Measurements from ENCODE around the gene CLASP1. TPM values are rescaled to one million over a fixed set of nuclear protein-coding genes. Genes with fewer than 3 reads are reported as not detected.

CLASP1 gene
- total and polyA plus RNA-seq, 2 of the 8 experiments (the other 6 are each of a cell fraction or from before 2014, with no cell fraction given): 7.3 to 53.9 TPM

DNA sequence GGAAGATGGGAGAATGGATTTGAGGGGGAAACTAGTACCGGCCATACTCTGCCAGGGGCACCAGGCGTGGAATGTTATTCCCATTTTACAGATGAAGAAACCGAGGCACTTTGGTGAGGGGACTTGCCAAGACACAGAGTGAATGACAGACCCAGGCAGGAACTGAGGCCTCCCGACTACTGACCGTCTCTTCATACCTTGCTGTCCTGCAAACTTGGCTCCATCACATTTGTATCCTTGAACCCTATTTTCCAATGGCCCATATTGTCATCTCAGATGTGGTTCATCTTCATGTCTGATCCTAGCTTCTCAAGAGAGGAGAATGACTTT, 358.0 kb downstream of the CLASP1 start (continued):
- TF ChIP-seq, protein P1, sequence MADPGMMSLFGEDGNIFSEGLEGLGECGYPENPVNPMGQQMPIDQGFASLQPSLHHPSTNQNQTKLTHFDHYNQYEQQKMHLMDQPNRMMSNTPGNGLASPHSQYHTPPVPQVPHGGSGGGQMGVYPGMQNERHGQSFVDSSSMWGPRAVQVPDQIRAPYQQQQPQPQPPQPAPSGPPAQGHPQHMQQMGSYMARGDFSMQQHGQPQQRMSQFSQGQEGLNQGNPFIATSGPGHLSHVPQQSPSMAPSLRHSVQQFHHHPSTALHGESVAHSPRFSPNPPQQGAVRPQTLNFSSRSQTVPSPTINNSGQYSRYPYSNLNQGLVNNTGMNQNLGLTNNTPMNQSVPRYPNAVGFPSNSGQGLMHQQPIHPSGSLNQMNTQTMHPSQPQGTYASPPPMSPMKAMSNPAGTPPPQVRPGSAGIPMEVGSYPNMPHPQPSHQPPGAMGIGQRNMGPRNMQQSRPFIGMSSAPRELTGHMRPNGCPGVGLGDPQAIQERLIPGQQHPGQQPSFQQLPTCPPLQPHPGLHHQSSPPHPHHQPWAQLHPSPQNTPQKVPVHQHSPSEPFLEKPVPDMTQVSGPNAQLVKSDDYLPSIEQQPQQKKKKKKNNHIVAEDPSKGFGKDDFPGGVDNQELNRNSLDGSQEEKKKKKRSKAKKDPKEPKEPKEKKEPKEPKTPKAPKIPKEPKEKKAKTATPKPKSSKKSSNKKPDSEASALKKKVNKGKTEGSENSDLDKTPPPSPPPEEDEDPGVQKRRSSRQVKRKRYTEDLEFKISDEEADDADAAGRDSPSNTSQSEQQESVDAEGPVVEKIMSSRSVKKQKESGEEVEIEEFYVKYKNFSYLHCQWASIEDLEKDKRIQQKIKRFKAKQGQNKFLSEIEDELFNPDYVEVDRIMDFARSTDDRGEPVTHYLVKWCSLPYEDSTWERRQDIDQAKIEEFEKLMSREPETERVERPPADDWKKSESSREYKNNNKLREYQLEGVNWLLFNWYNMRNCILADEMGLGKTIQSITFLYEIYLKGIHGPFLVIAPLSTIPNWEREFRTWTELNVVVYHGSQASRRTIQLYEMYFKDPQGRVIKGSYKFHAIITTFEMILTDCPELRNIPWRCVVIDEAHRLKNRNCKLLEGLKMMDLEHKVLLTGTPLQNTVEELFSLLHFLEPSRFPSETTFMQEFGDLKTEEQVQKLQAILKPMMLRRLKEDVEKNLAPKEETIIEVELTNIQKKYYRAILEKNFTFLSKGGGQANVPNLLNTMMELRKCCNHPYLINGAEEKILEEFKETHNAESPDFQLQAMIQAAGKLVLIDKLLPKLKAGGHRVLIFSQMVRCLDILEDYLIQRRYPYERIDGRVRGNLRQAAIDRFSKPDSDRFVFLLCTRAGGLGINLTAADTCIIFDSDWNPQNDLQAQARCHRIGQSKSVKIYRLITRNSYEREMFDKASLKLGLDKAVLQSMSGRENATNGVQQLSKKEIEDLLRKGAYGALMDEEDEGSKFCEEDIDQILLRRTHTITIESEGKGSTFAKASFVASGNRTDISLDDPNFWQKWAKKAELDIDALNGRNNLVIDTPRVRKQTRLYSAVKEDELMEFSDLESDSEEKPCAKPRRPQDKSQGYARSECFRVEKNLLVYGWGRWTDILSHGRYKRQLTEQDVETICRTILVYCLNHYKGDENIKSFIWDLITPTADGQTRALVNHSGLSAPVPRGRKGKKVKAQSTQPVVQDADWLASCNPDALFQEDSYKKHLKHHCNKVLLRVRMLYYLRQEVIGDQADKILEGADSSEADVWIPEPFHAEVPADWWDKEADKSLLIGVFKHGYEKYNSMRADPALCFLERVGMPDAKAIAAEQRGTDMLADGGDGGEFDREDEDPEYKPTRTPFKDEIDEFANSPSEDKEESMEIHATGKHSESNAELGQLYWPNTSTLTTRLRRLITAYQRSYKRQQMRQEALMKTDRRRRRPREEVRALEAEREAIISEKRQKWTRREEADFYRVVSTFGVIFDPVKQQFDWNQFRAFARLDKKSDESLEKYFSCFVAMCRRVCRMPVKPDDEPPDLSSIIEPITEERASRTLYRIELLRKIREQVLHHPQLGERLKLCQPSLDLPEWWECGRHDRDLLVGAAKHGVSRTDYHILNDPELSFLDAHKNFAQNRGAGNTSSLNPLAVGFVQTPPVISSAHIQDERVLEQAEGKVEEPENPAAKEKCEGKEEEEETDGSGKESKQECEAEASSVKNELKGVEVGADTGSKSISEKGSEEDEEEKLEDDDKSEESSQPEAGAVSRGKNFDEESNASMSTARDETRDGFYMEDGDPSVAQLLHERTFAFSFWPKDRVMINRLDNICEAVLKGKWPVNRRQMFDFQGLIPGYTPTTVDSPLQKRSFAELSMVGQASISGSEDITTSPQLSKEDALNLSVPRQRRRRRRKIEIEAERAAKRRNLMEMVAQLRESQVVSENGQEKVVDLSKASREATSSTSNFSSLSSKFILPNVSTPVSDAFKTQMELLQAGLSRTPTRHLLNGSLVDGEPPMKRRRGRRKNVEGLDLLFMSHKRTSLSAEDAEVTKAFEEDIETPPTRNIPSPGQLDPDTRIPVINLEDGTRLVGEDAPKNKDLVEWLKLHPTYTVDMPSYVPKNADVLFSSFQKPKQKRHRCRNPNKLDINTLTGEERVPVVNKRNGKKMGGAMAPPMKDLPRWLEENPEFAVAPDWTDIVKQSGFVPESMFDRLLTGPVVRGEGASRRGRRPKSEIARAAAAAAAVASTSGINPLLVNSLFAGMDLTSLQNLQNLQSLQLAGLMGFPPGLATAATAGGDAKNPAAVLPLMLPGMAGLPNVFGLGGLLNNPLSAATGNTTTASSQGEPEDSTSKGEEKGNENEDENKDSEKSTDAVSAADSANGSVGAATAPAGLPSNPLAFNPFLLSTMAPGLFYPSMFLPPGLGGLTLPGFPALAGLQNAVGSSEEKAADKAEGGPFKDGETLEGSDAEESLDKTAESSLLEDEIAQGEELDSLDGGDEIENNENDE (IDR thresholded peaks at IDR 0.05; ENCODE audit: insufficient replicate concordance, low read length): no peak
- no peak for TF ChIP-seq POU5F1 (IDR thresholded peaks at IDR 0.05; ENCODE audit: low read depth, low read length)
- TF ChIP-seq BCL11A (IDR thresholded peaks at IDR 0.05; ENCODE audit: low read depth in 2 of 2, low read length in 2 of 2): no peak
- TF ChIP-seq, protein P2, sequence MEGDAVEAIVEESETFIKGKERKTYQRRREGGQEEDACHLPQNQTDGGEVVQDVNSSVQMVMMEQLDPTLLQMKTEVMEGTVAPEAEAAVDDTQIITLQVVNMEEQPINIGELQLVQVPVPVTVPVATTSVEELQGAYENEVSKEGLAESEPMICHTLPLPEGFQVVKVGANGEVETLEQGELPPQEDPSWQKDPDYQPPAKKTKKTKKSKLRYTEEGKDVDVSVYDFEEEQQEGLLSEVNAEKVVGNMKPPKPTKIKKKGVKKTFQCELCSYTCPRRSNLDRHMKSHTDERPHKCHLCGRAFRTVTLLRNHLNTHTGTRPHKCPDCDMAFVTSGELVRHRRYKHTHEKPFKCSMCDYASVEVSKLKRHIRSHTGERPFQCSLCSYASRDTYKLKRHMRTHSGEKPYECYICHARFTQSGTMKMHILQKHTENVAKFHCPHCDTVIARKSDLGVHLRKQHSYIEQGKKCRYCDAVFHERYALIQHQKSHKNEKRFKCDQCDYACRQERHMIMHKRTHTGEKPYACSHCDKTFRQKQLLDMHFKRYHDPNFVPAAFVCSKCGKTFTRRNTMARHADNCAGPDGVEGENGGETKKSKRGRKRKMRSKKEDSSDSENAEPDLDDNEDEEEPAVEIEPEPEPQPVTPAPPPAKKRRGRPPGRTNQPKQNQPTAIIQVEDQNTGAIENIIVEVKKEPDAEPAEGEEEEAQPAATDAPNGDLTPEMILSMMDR (IDR thresholded peaks at IDR 0.05; ENCODE audit: control extremely low read depth in 1 of 3, insufficient read depth in 1 of 3, low read depth in 1 of 3, low read length in 3 of 3): no peak
- no peak for TF ChIP-seq HDAC2 (IDR thresholded peaks at IDR 0.05; ENCODE audit: borderline replicate concordance in 1 of 2, low read depth in 2 of 2, low read length in 2 of 2)
- no peak for TF ChIP-seq ASH2L (IDR thresholded peaks at IDR 0.05; ENCODE audit: low read length)
- no peak for TF ChIP-seq SP2 (IDR thresholded peaks at IDR 0.05; ENCODE audit: low read length)
- no peak for TF ChIP-seq SIX5 (IDR thresholded peaks at IDR 0.05; ENCODE audit: low read depth, low read length)
- TF ChIP-seq CHD2 (IDR thresholded peaks at IDR 0.05; ENCODE audit: low read length): no peak
- no peak for TF ChIP-seq GTF2F1 (IDR thresholded peaks at IDR 0.05; ENCODE audit: borderline replicate concordance, low read depth, low read length)

All from H1 (cell line).